Activated effector memory CD4-positive, alpha-beta T cell treated with Interleukin-2 at 50 U/mL for 16 hours (primary cell): ENCODE results near the gene RPL37A.

ENCODE experiments used
- DNase-seq: peaks from one replicate; pipeline ENCODE4 v3.0.0-alpha.2; 2020

RPL37A gene

DNA sequence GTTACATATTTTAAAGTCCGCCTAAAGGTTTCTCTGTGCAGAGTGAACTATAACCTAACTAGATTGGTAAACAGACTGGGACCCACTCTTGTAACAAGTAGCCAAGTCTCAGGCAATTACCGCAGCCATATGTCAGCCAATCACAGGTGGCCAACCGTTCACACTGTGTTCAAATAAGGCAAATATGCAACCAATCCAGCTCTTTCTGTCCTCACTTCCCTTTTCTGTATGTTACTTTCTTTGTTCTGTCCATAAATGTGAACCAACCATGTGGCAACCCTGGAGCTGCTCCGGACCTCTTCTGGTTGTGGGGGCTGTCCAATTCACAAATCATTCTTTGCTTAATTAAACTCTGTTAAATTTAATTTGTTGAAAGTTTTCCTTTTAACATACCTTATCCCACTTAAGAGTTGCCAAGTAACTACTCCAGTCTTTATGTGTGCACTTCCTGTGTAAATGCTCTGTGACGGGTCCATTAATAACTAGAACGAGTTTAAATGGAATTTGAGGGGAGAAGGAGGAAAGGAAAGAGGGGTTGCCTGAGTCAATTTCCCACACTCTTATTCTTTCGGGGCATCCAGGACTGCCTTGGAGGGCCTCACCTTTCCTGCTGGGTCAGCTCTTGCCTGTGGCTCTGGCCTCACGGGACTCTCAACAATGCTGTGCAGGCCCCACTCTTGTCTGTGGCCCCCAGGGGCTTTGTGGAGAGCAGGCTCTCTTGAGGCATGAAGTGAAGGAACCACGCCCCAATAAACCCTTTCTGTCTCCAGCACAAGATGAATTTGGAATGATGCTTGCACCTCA, 6.6 kb upstream of the RPL37A start:
- DNase-seq = no peak

DNA sequence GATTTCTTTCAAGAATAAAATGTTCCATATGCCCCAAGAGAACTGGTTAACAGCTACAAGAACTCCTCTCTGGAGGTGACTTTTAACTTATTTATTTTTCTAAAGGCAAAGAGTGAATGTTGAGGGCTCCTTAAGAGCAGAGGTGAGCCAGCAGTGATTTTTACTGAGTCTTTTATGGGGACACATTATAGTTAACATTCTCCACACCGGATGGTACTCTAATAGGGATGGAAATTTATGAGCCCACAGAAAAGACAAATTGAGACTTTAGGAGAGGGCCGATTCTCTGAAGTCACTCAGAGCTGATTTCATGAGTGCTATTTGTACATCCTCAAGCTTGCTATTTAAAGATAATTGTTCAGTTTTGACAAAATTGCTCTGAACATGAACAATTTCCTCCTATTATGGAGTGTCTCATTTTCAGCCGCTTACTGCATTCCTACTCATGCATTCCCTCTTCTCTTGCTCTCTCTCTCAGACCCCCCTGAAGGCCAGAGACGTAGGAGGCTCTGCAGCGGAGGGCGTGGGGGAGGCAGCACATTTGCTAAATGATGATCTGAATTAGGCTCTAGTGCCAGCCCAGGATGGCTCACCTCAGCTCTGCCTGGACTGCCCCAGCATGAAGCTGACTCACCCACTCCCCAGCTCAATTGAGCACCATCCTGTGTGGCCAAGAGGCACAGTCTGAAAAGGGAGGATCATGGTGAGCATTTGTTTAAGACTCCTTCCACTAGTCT, 5.9 kb upstream of the RPL37A start:
- DNase-seq = no peak

DNA sequence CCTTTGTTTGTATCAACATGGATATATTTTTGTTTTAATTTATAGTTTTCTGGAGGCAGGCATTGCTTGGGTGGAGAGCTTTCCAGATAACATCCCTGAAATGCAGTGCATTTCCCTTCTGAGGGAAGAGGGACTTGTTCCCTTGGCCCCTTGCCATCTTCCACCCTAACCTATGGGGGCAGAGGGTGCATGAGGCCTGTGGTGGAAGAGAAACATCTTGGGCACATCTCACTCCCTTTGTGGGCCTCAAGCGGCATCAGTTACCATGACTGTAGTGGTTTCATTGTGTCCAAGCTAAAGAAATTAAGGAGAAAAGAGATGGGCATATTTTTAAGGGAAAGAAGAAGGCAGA, 5.3 kb upstream of the RPL37A start:
- no peak for DNase-seq

DNA sequence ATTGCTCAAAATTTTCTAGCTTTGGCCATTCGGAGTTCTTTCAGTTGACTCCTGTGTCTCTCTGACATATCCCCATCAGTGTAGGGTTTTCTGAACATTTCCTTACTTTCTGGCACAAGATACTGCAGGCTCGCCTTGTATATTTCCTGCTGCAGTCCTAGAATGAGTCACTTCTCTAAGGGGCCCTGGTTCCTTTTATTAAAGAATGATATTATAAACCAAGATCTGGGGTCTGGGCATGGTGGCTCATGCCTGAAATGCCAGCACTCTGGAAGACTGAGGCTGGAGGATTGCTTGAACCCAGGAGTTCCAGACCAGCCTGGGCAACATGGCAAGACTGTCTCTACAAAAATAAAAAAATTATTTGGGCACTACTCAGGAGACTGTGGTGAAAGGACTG, 3.0 kb upstream of the RPL37A start:
- no peak for DNase-seq

DNA sequence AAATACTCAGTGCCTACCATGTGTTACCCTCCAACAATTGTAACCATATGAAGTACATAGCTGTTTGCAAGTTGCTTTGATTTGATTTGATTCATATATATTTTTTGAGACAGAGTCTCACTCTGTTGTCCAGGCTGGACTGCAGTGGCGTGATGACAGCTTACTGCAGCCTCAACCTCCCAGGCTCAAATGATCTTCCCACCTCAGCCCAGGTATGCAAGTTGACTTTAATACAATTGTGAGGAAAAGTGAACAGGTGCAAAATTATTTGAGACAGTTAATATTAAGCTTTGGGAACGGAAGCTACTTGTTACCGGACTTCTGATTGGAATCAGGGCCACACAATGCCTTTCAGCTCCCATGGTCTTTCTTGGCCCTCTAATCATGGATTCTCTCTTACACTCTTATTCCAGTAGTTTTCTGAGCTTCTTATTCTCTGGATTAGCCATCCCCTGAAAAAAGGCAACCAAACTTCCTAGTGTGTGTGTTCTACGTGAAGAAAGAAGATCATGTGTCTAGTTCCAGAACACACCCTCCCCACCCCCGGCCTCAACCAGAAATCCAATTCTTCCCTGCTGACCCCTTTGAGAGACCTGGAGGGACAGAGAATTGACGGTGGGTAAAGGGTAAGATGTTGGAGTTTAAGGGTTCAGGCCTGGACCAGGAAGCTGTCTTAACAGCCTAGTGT, 1.1 kb upstream of the RPL37A start:
- no peak for DNase-seq

DNA sequence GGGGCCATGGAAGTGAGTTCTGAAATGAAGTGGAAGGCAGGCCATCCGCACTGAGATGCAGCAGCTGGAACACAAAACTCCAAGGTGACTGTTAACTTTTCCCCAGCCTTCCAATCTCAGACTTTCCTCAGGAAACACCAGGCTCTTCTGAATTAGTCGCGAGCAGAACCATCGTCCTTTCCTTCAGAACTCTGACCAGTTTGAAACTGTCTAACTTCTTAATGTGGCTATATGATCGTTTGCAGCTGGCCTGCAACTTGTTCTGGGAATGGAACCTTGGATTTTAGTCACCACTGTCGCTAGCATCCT, 620 bp upstream of the RPL37A start:
- DNase-seq = no peak

DNA sequence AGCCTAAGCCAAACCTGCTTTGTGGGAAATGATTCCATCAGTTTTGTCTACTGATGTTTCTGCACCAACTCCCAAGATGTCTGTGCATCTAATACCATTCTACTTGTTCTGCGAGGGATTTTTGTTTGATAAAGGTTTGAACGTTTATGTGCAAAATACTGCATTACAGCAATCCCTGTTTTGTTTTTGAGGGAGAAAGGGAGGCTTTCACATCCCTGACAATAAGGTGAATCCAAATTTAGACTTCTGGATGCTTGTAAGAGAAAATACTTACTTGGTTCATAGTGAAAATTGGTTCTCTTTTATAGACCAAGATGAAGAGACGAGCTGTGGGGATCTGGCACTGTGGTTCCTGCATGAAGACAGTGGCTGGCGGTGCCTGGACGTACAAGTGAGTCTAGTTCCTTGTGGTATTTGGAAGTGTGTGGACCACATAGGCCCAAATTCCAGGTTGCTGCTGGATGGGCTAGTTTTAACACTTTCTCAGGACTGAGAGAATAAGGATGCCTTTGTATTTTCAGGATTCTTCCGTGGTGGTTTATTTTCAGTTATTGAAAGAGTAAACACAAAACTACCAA, 1.1 kb downstream of the RPL37A start:
- DNase-seq = no peak

DNA sequence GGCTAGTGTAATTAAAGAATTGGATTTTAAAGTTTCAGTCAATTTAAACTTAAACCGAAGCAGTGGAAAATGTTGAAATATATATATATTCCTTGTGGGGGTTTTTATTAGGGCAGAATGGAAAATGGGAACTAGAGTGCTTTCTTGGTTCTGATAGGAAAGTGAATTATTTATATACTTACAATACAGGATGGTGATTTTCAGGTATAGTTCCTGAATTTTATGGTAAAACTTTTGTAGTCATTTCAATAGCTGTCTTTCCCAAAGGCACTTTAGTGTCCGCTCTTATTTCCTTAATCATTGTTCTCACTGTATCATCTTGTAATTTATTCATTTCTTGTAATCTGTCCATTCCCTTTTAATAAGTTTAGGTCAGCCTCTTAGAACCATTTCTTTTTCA, 1.9 kb downstream of the RPL37A start:
- DNase-seq = no peak

DNA sequence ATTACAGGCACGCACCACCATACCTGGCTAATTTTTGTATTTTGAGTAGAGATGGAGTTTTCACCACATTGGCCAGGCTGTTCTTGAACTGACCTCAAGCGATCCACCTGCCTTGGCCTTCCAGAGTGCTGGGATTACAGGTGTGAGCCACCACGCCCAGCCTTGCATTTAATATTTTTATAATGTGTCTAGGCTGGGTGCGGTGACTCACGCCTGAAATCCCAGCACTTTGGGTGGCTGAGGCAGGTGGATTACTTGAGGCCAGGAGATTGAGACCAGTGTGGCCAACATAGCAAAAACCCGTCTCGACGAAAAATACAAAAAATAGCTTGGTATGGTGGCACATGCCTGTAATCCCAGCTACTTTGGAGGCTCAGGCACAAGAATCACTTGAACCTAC, 3.2 kb downstream of the RPL37A start:
- no peak for DNase-seq

DNA sequence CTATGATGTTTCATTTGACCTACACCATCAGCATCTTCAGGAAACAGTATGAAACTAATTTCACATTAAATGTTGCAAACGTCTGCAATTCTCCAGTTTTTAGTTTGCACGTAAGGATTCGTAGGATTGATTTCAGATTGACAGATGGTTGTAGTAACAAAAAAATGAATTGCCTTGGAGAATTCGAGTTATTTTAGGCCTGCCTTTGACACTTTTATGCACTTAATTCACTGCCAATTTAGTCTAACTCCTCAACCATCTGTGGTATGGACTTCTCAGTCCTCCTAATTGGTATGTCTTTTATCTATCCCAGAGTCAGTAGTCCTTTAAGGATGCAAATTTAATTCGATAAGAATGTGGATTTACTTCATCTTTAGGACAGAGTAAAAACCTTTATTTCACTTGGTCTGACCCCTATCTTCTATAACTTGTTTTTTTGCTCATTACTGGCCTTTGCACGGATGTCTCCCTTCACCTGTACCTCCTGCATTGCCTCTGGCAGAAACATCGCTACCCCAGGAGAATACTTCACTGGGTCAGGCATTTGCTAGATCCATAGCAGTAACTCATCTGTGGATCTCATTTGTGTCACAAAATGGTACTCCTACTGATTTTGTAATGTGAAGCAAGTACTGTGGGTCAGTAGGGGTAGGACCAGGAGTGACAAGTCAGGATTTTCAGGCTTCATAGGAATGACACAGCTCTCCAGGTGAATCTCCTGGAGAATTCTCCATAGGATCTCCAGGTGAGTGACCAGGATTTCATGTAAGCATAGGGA, 3.9 kb downstream of the RPL37A start:
- DNase-seq = no peak

DNA sequence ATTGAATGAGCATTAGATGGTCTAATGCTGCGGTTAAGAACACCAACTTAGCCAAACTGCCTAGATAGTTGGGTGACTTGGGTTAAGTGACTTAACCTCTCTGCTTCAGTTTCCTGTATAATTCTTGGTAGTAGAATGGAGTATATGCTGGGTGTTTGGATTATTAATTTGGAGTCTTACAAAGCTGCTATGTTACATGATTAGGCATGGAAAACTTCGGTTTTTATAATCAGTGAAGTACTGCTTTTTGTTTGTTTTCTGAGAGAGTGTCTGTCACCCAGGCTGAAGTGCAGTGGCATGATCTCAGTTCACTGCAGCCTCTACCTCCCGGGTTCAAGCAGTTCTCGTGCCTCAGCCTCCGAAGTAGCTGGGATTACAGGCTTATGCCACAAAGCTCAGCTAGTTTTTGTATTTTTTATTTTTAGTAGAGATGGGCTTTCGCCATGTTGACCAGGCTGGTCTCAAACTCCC, 4.5 kb downstream of the RPL37A start:
- DNase-seq = no peak

DNA sequence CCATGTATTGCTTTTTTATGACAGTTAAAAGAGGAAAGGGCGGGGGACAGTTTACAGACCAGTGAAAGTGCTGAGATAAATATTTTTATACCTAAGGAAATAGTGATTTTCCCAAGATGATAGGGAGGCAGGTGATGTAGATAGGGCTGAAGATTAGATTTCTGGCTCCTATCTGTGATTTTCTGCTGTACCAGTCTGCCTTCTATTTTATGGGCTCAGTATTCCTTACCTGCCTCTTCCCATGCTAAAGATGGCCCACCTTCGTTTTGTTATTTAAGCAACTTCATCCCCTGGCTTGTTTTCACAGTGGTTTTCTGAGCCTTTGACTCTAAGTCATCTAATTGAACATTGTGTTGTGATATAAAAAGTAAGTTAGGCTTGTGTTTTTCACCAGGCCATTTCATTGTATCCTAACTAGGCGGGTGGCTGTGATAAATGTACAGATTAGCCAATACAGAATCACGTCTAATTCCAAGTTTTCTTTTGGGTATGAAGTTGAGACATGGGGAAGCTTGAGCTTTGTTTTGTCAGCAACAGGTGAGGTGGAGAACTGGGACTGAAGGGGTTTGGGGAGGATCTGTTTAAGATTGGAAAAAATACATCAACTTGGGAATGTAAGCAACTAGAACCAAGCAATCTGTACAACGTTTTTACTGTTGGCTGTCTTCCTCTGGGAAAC, 5.2 kb downstream of the RPL37A start:
- no peak for DNase-seq

DNA sequence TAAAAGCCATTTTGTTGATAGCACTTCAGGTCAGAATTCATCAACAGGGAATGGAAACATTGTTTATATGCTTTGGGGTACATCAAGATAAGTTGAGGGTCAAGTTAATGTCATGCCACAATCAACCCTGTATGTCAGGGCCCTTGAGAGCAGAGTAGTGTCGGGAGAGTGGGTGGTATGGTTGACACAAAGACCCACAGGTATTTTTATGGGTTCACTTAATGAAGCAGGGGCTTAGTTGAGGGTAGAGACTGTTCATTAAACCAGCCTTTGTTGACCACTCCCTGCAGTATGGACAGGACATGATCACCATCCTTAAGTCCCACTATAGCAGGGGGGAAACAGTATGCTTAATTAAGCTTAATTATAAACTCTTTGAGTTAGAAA, 5.7 kb downstream of the RPL37A start:
- DNase-seq = no peak

DNA sequence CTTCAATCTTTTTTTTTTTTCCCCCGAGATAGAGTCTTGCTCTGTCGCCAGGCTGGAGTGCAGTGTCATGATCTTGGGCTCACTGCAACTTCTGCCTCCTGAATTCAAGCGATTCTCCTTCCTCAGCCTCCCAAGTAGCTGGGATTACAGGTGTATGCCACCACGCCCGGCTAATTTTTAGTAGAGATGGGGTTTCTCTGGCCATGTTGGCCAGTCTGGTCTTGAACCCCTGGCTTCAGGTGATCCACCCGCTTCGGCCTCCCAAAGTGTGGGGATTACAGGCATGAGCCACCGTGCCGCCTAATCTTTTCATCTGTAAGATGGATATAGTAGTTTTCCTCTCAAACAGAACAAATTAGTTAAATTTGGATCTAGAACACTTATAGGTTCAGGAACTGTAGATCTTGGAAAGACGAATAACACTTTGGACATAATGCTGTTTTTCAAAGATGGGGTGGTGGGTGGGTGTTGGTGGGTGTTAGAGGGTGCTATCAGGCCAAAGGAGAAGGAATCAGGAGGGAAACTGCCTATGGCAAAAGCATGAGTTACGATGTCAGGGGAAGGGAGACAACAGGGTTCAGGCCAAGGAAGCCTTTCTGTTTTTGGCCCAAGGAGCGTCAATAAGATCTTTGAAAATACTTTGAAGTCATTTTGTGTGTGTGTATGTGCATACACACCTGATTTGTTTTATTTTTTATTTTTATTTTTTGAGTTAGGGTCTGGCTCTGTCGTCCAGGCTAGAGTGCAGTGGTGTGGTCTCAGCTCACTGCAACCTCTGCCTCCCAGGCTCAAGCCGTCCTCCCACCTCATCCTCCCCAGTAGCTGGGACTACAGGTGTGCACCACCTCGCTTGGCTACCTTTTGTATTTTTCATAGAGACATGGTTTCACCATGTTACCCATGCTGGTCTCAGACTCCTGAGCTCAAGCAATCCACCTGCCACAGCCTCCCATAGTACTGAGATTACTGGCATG, 6.8 kb downstream of the RPL37A start:
- DNase-seq = no peak

DNA sequence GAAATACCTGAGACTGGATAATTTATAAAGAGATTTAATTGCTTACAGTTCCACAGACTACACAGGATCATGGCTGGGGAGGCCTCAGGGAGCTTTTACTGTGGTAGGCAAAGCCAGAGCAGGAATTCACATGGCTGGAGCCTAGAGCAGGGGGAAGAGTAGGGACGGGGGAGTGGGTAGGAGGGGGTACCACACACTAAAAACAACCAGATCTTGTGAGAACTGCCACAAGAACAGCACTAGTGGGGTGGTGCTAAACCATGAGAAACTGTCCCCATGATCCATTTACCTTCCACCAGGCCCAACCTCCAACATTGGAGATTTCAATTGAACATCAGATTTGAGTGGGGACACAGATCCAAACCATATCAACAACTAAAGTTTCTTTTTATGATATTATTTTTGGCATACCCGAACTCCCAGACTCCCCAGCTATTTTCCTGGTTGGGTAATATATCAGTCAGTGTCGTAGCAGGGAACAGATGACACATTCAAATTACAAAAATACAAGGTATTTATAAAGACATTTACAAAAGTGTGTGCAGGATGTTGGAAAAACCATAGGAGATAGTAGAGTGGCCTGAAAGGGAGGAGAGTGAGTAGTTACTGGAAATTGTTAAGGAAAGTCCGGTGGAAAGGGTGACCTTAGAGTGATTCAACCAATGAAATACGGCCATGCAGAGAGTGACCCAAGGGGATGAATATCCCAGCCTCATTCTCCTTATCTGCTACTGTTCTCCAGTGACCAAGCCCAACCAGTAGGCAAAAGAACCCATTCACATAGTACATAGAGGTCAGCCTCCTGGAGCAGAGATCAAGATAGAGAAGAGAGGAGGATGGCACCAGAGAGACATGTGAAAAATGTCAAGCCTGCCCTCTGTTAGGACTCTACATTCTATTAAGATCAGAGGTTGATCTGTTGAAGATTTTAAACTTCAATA, 8.8 kb downstream of the RPL37A start:
- DNase-seq = no peak

DNA sequence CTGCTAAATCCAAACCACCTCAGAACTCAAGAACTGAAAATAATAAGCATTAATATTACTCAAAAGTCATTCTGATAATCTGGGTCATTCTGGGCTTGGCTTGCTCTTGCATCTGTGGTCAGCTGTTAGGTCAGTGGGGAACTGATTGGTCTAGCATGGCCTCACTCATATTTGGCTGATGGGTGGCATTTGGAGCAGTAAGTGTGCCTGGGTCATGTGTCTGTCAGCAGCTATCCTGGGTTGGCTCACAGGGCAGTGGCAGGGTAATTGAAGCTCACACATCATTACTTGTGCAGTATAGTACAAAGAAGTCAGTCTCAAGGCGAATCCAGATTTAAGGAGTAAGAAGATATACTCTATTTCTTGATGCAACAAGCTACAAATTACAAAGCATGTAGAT, 9.6 kb downstream of the RPL37A start:
- DNase-seq = no peak

DNA sequence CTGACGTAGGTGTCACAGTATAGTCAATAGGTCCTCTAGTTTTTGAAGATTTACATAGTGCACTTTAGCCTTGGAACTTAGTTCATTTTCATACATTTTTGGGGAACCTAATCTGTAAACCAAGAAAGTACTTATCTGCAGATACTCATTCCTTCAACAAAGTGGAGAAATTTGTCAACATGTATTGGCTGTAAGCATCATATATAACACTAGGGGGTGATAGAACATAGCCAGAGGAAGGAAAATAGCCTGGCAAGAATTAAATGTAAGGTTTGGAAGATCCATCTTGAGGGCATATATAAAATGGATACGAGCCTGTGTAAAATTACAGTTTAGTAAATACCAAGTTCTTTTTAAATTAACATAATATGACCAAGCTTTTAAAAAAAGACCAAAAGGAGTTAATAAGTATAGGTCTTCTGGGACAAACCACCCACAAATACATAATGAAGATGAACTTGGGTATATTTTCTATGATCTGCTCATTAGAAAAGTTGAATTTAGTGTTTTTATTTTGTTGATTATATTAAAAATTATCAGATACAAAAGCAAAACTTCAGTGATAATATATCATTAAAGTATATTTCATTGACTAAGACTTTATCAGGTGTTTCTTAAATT, 18.2 kb downstream of the RPL37A start:
- no peak for DNase-seq

DNA sequence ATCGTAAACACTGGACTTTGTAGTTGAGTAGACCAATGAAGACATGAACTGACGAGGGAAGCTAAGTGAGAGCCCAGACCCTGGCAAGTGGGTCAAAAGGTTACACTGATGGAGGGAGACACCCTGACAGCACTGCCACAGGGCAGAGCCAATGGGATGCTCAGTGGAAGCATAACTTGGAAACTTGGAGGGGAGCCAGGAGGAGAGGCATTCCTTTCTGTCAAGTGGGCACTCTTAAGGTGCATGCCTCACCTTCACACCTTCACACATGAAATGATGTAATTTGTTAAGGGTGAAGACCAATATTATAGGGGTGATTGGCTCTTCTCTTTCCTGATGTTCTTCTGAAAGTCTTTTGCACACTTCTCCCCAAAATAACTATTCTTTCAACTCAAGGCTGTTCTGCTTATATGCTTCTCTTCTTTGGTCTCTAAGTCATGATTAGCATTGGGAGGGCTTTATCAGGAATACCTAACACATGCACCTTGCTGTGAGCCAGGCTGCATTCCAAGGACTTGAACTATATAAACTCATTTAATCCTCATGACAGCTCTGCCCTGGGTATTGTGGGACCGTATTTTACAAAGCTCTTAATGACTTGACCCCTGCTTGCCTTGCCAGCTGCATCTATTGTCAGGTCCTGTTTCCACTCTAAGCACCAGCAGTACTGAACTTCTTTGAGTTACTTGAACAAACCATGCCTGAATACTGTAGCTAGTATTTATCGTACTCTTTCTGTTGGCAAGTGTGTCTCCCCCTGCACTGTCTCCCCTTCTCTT, 19.0 kb downstream of the RPL37A start:
- no peak for DNase-seq
